Measurements from ENCODE around the gene ZFP62. TPM values are rescaled to one million over a fixed set of nuclear protein-coding genes. Genes with fewer than 3 reads are reported as not detected.
A peak's percentile ranks its signal among the peaks of the same experiment; 100 is the strongest.

The ZFP62 gene
- total RNA-seq, 6 donors from 2014 or later = 19.6 to 41.2 (median 26.1) TPM

DNA sequence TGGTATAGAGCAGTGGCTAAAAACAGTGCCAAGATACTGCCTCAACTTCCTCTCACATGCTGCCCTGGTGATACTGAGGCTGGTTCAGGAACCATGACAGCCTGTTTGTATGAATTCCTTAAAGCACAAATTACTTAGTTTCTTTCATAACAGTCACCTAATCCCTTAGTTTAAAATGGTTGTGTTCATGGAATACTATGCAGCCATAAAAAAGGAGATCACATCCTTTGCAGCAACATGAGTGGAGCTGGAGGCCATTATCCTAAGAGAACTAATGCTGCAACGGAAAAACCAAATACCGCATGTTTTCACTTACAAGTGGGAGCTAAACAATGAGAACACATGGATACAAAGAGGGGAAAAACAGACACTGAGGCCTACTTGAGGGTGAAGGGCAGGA lies 21.8 kb downstream of the ZFP62 start:
- TF ChIP-seq, protein P1, sequence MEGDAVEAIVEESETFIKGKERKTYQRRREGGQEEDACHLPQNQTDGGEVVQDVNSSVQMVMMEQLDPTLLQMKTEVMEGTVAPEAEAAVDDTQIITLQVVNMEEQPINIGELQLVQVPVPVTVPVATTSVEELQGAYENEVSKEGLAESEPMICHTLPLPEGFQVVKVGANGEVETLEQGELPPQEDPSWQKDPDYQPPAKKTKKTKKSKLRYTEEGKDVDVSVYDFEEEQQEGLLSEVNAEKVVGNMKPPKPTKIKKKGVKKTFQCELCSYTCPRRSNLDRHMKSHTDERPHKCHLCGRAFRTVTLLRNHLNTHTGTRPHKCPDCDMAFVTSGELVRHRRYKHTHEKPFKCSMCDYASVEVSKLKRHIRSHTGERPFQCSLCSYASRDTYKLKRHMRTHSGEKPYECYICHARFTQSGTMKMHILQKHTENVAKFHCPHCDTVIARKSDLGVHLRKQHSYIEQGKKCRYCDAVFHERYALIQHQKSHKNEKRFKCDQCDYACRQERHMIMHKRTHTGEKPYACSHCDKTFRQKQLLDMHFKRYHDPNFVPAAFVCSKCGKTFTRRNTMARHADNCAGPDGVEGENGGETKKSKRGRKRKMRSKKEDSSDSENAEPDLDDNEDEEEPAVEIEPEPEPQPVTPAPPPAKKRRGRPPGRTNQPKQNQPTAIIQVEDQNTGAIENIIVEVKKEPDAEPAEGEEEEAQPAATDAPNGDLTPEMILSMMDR (IDR thresholded peaks at IDR 0.05) = no peak
- TF ChIP-seq EP300 (IDR thresholded peaks at IDR 0.05) = no peak
- H3K4me3 ChIP-seq = no peak overlapping the region
- ATAC-seq (ENCODE audit: low FRiP score in 2 of 2) = no peak

DNA sequence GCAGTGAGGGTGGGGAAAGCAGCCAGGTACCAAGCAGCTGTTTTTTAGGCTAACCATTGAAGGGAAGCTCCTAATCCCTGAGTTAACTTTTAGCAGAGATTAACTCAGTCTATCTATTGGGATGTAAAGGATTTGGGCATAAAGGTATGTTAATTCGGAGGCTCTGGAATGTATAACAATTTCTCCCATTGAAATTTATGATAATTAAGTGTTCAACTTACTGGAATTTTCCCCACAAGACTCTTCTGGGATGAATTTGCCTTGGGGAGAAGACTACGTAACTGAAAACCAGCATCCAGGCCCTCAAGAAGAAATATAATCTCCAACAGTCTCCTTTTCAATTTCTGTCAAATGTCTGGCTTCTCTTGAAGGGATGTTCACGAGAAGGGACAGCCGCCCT lies 23.6 kb downstream of the ZFP62 start:
- DNase-seq = no peak
- ATAC-seq (ENCODE audit: low FRiP score in 2 of 2) = no peak
- 97% methylated on average over 4 of the region's 4 CpGs for WGBS, 2 donors
- Histone ChIP-seq H3K27me3 (no peaks in the 10 kb centered on the region), H3K4me3 (no peak overlapping the region), H3K9me3 (no peaks in the 10 kb centered on the region), H3K36me3 (peaks cover 3 to 38% (median 14%) of the 10 kb centered on the region in 4 donors), H3K27ac (no peak overlapping the region), H3K4me1 (peaks cover 5 to 14% (median 10%) of the 10 kb centered on the region in 4 donors)
- TF ChIP-seq POLR2A (IDR thresholded peaks at IDR 0.05) (no peak), EP300 (IDR thresholded peaks at IDR 0.05) (no peak), POLR2AphosphoS5 (IDR thresholded peaks at IDR 0.05) (no peak)
- TF ChIP-seq, protein P1 (IDR thresholded peaks at IDR 0.05) = no peak

More for the DNA sequence above, 21.8 kb downstream of the ZFP62 start:
- H3K27ac ChIP-seq = no peak overlapping the region
- H3K9me3 ChIP-seq = no peaks in the 10 kb centered on the region
- H3K4me1 ChIP-seq = no peaks in the 10 kb centered on the region
- no peaks in the 10 kb centered on the region for H3K27me3 ChIP-seq
- 97 to 98% methylated on average over 2 of the region's 2 CpGs for WGBS, 2 donors
- no peak for DNase-seq
- peaks cover 3 to 38% (median 14%) of the 10 kb centered on the region in 4 donors for H3K36me3 ChIP-seq

DNA sequence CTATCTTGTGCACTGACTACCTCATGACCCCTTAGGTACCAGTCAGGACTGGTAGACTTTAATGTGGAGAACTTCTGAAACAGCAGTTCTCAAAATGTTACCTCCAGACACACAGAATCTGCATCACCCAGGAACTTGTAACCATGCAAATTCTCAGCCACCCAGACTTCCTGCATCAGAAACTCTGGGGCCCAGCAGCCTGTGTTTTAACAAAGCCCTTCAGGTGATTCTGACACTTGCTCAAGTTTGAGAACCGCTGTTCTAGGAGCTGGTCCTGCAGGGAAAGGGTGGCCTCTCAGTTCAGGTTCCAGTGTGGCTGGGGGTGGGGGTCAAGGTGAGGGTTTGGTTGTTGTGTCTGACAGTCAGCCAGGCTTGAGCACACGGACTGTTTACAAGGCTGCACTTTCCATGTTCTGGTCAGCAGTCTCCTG lies 28.4 kb downstream of the ZFP62 start:
- Histone ChIP-seq H3K9me3 (no peaks in the 10 kb centered on the region), H3K27ac (peak overlapping the region; percentile 98 to 99 (median 98)), H3K27me3 (no peaks in the 10 kb centered on the region), H3K4me3 (peak overlapping the region in 3 of 4 donors; percentile 78 to 90 (median 85)), H3K36me3 (peaks cover 3 to 32% (median 14%) of the 10 kb centered on the region in 4 donors), H3K4me1 (peaks cover 20 to 36% (median 30%) of the 10 kb centered on the region in 4 donors)
- no peak for TF ChIP-seq EP300 (IDR thresholded peaks at IDR 0.05)
- no peak for TF ChIP-seq POLR2A (IDR thresholded peaks at IDR 0.05)
- TF ChIP-seq, protein P1 (IDR thresholded peaks at IDR 0.05) = no peak
- WGBS, 2 donors = 70 to 90% methylated on average over 2 of the region's 2 CpGs
- DNase-seq = no peak
- ATAC-seq (ENCODE audit: low FRiP score in 2 of 2) = no peak

DNA sequence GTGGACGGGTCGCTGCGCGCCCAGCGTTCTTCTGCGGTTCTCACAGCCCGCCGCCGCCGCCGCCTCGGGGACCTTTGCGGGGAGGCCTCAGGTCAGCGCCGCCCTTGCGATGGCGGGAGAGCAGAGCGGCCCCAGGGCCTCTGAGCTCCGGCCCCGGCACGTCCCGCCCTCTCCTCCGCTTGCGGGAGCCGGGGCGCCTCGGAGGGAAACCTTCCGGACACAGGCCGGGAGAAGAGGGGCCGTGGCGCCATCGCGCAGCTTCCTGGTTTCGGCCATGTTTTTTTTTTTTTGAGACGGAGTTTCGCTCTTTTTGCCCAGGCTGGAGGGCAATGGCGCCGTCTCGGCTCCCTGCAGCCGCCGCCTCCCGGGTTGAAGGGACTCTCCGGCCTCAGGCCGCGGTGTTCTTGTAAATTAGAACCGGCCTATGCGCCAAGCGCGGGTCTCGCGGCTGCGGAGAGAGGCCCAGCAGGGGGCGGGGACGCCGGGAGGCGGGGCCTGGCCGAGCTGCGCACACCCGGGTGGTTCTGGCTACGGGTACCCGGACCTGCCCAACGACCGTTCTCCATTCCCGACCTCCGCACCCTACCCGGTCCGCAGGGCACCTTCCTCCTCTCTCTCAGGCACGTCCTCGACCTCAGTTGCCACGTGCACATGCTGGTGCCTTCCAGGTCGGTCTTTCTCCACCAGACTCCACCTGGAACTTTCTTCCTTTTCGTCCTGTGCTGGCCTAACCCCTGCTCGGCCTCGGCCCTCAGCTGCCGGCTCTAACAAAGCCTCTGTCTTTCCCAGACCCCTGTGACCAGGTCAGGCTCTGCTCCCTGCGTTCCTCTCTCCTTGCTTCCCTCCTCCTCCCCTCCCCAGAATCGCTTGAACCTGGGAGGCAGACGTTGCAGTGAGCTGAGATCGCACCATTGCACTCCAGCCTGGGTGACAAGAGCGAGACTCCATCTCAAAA lies 29.7 kb downstream of the ZFP62 start:
- Histone ChIP-seq H3K27me3 (no peaks in the 10 kb centered on the region), H3K36me3 (peaks cover 3 to 21% (median 7%) of the 10 kb centered on the region in 4 donors), H3K9me3 (no peaks in the 10 kb centered on the region), H3K27ac (peak overlapping the region; percentile 98 to 99 (median 98)), H3K4me3 (peak overlapping the region; percentile 60 to 90 (median 82)), H3K4me1 (peaks cover 22 to 44% (median 37%) of the 10 kb centered on the region in 4 donors)
- TF ChIP-seq POLR2AphosphoS5 (IDR thresholded peaks at IDR 0.05) (peak; percentile 69 to 84), EP300 (IDR thresholded peaks at IDR 0.05) (peak in 1 of 4 donors; percentile 17), POLR2A (IDR thresholded peaks at IDR 0.05) (peak in 3 of 4 donors; percentile 12 to 91 (median 82))
- TF ChIP-seq, protein P1 (IDR thresholded peaks at IDR 0.05) = peak in 4 of 6 experiments; percentile 19 to 44 (median 40)
- 1 to 2% methylated on average over 33 to 53 of the region's 80 CpGs for WGBS, 2 donors
- ATAC-seq (ENCODE audit: low FRiP score in 2 of 2) = peak; percentile 97
- DNase-seq = peak; percentile 93 to 97
